Activated CD4-positive, alpha-beta memory T cell treated with anti-CD3 and anti-CD28 coated beads for 36 hours (primary cell): ENCODE results near the gene TBATA. TPM values are rescaled to one million over a fixed set of nuclear protein-coding genes. Genes with fewer than 3 reads are reported as not detected.
"Not testable (repeated sequence)": the region's sequence is repeated elsewhere in the genome, so short reads cannot be mapped to it uniquely, and the experiment has no call there.

Experiments used
- CTCF ChIA-PET: fragments of 350-600 bp; sonication (Branson Sonifier 250); formaldehyde crosslinking; loops from one replicate; lab custom pipeline; 2021; ENCODE audit warnings: antibody characterized with exemption, inconsistent platforms; lab: Charles Lee
- POLR2A ChIA-PET: fragments of 350-600 bp; sonication (Branson Sonifier 250); formaldehyde crosslinking; loops from one replicate; lab custom pipeline; 2021; ENCODE audit warnings: antibody characterized with exemption; lab: Charles Lee
- DNase-seq: peaks from one replicate; pipeline ENCODE4 v3.0.0-alpha.2; 2020
- H3K27ac Mint-ChIP-seq: one replicate; pipeline ENCODE4 v1.8.0; 2021; ENCODE audit warnings: mixed read lengths
- H3K27me3 Mint-ChIP-seq: one replicate; pipeline ENCODE4 v1.8.0; 2021; ENCODE audit warnings: mixed read lengths
- H3K36me3 Mint-ChIP-seq: one replicate; pipeline ENCODE4 v1.8.0; 2021; ENCODE audit warnings: mixed read lengths
- H3K4me1 Mint-ChIP-seq: one replicate; pipeline ENCODE4 v1.8.0; 2021; ENCODE audit warnings: low read depth, mixed read lengths
- H3K4me3 Mint-ChIP-seq: one replicate; pipeline ENCODE4 v1.8.0; 2021; ENCODE audit warnings: mild to moderate bottlenecking, mixed read lengths
- H3K9me3 Mint-ChIP-seq: one replicate; pipeline ENCODE4 v1.8.0; 2021; ENCODE audit warnings: mixed read lengths
- intact Hi-C: fragments of 100-400 bp; cut with micrococcal nuclease; formaldehyde crosslinking; loops from one replicate; pipeline ENCODE4 v1.15.1; 2023
- total RNA-seq, 2 experiments: library from RNA; stranded (reverse); gene quantifications; one replicate each; pipeline ENCODE4 v1.2.3, GENCODE V29; 2021

Gene TBATA
- total RNA-seq, 2 experiments from 2014 or later, result not detected

GRCh38 chr10:70768026-70768685 lies 17.0 kb downstream of the TBATA start:
- POLR2A ChIA-PET, H3K4me3 Mint-ChIP-seq, H3K9me3 Mint-ChIP-seq, H3K4me1 Mint-ChIP-seq, H3K27me3 Mint-ChIP-seq, DNase-seq, intact Hi-C loops, H3K36me3 Mint-ChIP-seq, H3K27ac Mint-ChIP-seq: not testable (repeated sequence)
- CTCF ChIA-PET, result interaction anchor here (0.6 to 0.9 kb wide), 2 partner anchors 10 to 39 kb away, joined by 3 to 4 read pairs; no protein-coding TSS in a partner anchor

- Mint-ChIP-seq H3K36me3 (no peaks in the 10 kb centered on the region), H3K27ac (no peak overlapping the region), H3K27me3 (peaks cover 2% of the 10 kb centered on the region), H3K4me1 (no peaks in the 10 kb centered on the region), H3K9me3 (peaks cover 3% of the 10 kb centered on the region), H3K4me3 (no peak overlapping the region)
- intact Hi-C loops, result no loop called here
- ChIA-PET CTCF (no interaction called here), POLR2A (no interaction called here)
- DNase-seq, result no peak
Measured at GRCh38 chr10:70765794-70766594, 19.2 kb downstream of the TBATA start.

- H3K36me3 Mint-ChIP-seq, result no peaks in the 10 kb centered on the region
- peaks cover 2% of the 10 kb centered on the region for H3K27me3 Mint-ChIP-seq
- no peak for DNase-seq
- ChIA-PET POLR2A (no interaction called here), CTCF (interaction anchor here (1.3 kb wide), 1 partner anchor 399 kb away, joined by 3 read pairs; no protein-coding TSS in a partner anchor)
- peaks cover 3% of the 10 kb centered on the region for H3K9me3 Mint-ChIP-seq
- H3K4me1 Mint-ChIP-seq, result peaks cover 6% of the 10 kb centered on the region
- intact Hi-C loops, result no loop called here
- no peak overlapping the region for H3K27ac Mint-ChIP-seq
- no peak overlapping the region for H3K4me3 Mint-ChIP-seq
Measured at GRCh38 chr10:70763567-70763966, 21.6 kb downstream of the TBATA start.

- no peak overlapping the region for H3K4me3 Mint-ChIP-seq
- no peaks in the 10 kb centered on the region for H3K36me3 Mint-ChIP-seq
- ChIA-PET POLR2A (no interaction called here), CTCF (interaction anchor here (0.6 to 1.3 kb wide), 2 partner anchors 8 to 398 kb away, joined by 3 read pairs; no protein-coding TSS in a partner anchor)
- intact Hi-C loops, result no loop called here
- H3K4me1 Mint-ChIP-seq, result peaks cover 7% of the 10 kb centered on the region
- peaks cover 3% of the 10 kb centered on the region for H3K9me3 Mint-ChIP-seq
- H3K27ac Mint-ChIP-seq, result no peak overlapping the region
- peaks cover 2% of the 10 kb centered on the region for H3K27me3 Mint-ChIP-seq
- DNase-seq, result no peak
Measured at GRCh38 chr10:70762441-70763175, 22.6 kb downstream of the TBATA start.

GRCh38 chr10:70761727-70762350 lies 23.3 kb downstream of the TBATA start:
- Mint-ChIP-seq H3K9me3 (peaks cover 3% of the 10 kb centered on the region), H3K36me3 (no peaks in the 10 kb centered on the region), H3K4me1 (peaks cover 7% of the 10 kb centered on the region), H3K27me3 (peaks cover 2% of the 10 kb centered on the region), H3K27ac (no peak overlapping the region), H3K4me3 (no peak overlapping the region)
- ChIA-PET CTCF (interaction anchor here (0.9 to 6.1 kb wide), 3 partner anchors 17 to 301 kb away, joined by 3 to 85 read pairs (median 4); no protein-coding TSS in a partner anchor), POLR2A (no interaction called here)
- intact Hi-C loops, result no loop called here
- DNase-seq, result no peak

GRCh38 chr10:70761031-70761601 lies 24.1 kb downstream of the TBATA start:
- DNase-seq, result no peak
- Mint-ChIP-seq H3K27ac (no peak overlapping the region), H3K9me3 (peaks cover 3% of the 10 kb centered on the region), H3K36me3 (no peaks in the 10 kb centered on the region), H3K4me3 (no peak overlapping the region), H3K4me1 (peaks cover 7% of the 10 kb centered on the region), H3K27me3 (peaks cover 2% of the 10 kb centered on the region)
- POLR2A ChIA-PET, result no interaction called here
- intact Hi-C loops, result no loop called here
- CTCF ChIA-PET, result interaction anchor here (0.7 to 6.1 kb wide), 6 partner anchors 11 to 300 kb away, joined by 3 to 85 read pairs (median 5); no protein-coding TSS in a partner anchor

GRCh38 chr10:70760271-70760787 lies 24.8 kb downstream of the TBATA start:
- peaks cover 2% of the 10 kb centered on the region for H3K27me3 Mint-ChIP-seq
- H3K4me3 Mint-ChIP-seq, result no peak overlapping the region
- intact Hi-C loops, result no loop called here
- no peak for DNase-seq
- H3K9me3 Mint-ChIP-seq, result no peaks in the 10 kb centered on the region
- H3K36me3 Mint-ChIP-seq, result no peaks in the 10 kb centered on the region
- no peak overlapping the region for H3K27ac Mint-ChIP-seq
- ChIA-PET CTCF (interaction anchor here (1.3 to 6.1 kb wide), 5 partner anchors 10 to 299 kb away, joined by 4 to 85 read pairs (median 12); no protein-coding TSS in a partner anchor), POLR2A (no interaction called here)
- peaks cover 7% of the 10 kb centered on the region for H3K4me1 Mint-ChIP-seq

GRCh38 chr10:70759781-70760180 lies 25.4 kb downstream of the TBATA start:
- Mint-ChIP-seq H3K27me3 (peaks cover 2% of the 10 kb centered on the region), H3K9me3 (no peaks in the 10 kb centered on the region), H3K4me3 (no peak overlapping the region), H3K4me1 (peaks cover 7% of the 10 kb centered on the region), H3K36me3 (no peaks in the 10 kb centered on the region), H3K27ac (no peak overlapping the region)
- intact Hi-C loops, result loop anchor here (1.0 to 2.0 kb wide), 3 partner anchors 200 to 299 kb away; no protein-coding TSS in a partner anchor
- ChIA-PET POLR2A (no interaction called here), CTCF (interaction anchor here (0.8 to 6.1 kb wide), 10 partner anchors 10 to 298 kb away, joined by 3 to 85 read pairs (median 6); no protein-coding TSS in a partner anchor)
- DNase-seq, result no peak

- intact Hi-C loops, result loop anchor here (1.0 to 2.0 kb wide), 3 partner anchors 200 to 298 kb away; no protein-coding TSS in a partner anchor
- ChIA-PET CTCF (interaction anchor here (0.6 to 6.1 kb wide), 27 partner anchors 9 to 1024 kb away, joined by 3 to 85 read pairs (median 3); partner anchors contain the start of gene PCBD1), POLR2A (interaction anchor here (1.0 kb wide), 1 partner anchor 140 kb away, joined by 3 read pairs; no protein-coding TSS in a partner anchor)
- H3K36me3 Mint-ChIP-seq, result no peaks in the 10 kb centered on the region
- H3K4me1 Mint-ChIP-seq, result peaks cover 7% of the 10 kb centered on the region
- H3K27ac Mint-ChIP-seq, result no peak overlapping the region
- H3K9me3 Mint-ChIP-seq, result no peaks in the 10 kb centered on the region
- H3K4me3 Mint-ChIP-seq, result no peak overlapping the region
- H3K27me3 Mint-ChIP-seq, result peaks cover 2% of the 10 kb centered on the region
- DNase-seq, result peak; percentile 76
Measured at GRCh38 chr10:70758757-70759514, 26.2 kb downstream of the TBATA start.

GRCh38 chr10:70757856-70758255 lies 27.3 kb downstream of the TBATA start:
- CTCF ChIA-PET, result interaction anchor here (0.5 to 6.1 kb wide), 11 partner anchors 8 to 477 kb away, joined by 3 to 85 read pairs (median 4); no protein-coding TSS in a partner anchor
- H3K27ac Mint-ChIP-seq, result no peak overlapping the region
- H3K36me3 Mint-ChIP-seq, result no peaks in the 10 kb centered on the region
- no peaks in the 10 kb centered on the region for H3K9me3 Mint-ChIP-seq
- peaks cover 2% of the 10 kb centered on the region for H3K27me3 Mint-ChIP-seq
- peaks cover 7% of the 10 kb centered on the region for H3K4me1 Mint-ChIP-seq
- no peak for DNase-seq
- no peak overlapping the region for H3K4me3 Mint-ChIP-seq
- POLR2A ChIA-PET, result interaction anchor here (1.0 kb wide), 1 partner anchor 139 kb away, joined by 3 read pairs; no protein-coding TSS in a partner anchor
- intact Hi-C loops, result loop anchor here (2.0 kb wide), 1 partner anchor 297 kb away; no protein-coding TSS in a partner anchor
